UCSD-AML1 (cell line): ENCODE results near the gene PLEKHG3.
"Not testable (repeated sequence)": the region's sequence is repeated elsewhere in the genome, so short reads cannot be mapped to it uniquely, and the experiment has no call there.

Experiments
- DNase-seq: peaks from one replicate; lab custom pipeline; 2025; ENCODE audit not compliant: unreplicated experiment; lab: John Stamatoyannopoulos, UW

Gene PLEKHG3

DNA sequence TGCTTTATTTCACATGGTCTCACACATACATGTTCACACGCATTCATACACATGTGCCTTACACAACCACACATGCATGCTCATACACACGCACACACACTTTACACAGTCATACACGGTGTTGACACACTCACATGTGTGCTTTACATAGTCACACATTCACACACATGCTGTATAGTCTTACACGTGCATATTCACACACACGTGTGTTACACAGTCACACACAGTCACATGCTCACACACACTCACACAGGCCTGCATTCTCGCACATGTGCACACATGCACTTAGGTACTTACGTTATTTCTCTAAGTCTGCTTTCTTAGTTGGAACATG lies 18.0 kb upstream of the PLEKHG3 start:
- no peak for DNase-seq

DNA sequence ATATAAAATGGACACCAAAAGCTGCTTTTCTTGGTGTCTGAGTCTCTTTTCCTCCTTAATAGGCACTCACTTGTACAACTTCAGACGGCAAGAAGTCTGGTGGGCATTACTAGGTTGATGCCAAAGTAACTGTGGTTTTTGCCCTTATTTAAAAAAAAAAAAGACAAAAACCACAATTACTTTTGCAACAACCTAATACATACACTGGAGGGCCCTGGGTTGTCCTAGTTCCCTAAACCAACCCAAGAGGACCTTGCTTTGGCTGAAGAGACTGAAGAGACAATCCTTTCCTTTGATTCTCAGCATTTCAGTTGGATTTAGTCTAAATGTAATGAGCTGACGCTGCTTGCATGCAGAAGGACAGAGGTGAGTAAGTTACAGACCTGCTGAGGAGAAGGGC lies 16.2 kb upstream of the PLEKHG3 start:
- DNase-seq: no peak

DNA sequence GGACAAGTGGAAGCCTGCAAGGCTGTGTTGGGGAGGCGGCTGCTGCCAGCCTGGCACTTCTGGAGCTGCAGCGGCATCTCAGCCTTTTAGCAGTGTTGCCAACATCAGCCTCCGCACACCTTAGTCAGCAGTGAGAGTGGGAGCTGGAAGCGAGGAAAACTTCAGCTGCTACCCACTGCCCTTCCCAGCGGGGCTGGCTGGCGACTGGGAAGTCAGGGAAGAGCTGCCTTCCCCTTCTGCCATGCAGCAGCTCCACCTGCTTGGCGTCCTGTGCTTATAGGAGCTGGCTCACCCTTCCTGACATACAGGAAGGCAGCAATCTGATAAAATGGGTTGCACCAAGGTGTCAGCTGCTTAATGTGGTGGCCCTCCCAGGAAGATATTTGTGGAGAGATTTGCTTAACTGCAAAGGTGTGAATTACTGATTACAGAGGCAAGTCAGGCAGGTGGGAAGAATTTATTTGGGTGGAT lies 15.4 kb upstream of the PLEKHG3 start:
- DNase-seq: no peak

GRCh38 chr14:64689289-64689688 lies 14.9 kb upstream of the PLEKHG3 start:
- no peak for DNase-seq

DNA sequence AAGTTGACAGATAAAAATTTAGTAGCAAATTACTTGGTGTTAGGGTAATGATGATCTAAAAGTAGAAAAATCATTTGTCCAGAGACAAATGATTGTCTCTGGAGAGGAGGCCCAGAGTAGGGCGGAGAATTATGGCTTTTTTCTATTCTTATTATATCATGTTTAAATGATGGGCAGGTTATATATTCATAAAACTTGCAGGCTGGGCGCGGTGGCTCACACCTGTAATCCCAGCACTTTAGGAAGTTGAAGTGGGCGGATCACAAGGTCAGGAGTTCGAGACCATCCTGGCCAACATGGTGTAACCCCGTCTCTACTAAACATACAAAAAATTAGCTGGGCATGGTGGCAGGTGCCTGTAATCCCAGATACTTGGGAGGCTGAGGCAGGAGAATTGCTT lies 13.6 kb upstream of the PLEKHG3 start:
- not testable (repeated sequence) for DNase-seq

- DNase-seq: no peak
Measured at GRCh38 chr14:64691376-64691775, 12.8 kb upstream of the PLEKHG3 start.

GRCh38 chr14:64692189-64692985 lies 11.8 kb upstream of the PLEKHG3 start:
- no peak for DNase-seq

- DNase-seq: no peak
Measured at GRCh38 chr14:64692986-64693809, 11.0 kb upstream of the PLEKHG3 start.

- no peak for DNase-seq
Measured at GRCh38 chr14:64693810-64694165, 10.4 kb upstream of the PLEKHG3 start.

GRCh38 chr14:64695071-64695470 lies 9.2 kb upstream of the PLEKHG3 start:
- DNase-seq: no peak

- no peak for DNase-seq
Measured at GRCh38 chr14:64696355-64696857, 7.8 kb upstream of the PLEKHG3 start.

GRCh38 chr14:64698903-64699302 lies 5.3 kb upstream of the PLEKHG3 start:
- no peak for DNase-seq

GRCh38 chr14:64700290-64700689 lies 3.9 kb upstream of the PLEKHG3 start:
- no peak for DNase-seq

DNA sequence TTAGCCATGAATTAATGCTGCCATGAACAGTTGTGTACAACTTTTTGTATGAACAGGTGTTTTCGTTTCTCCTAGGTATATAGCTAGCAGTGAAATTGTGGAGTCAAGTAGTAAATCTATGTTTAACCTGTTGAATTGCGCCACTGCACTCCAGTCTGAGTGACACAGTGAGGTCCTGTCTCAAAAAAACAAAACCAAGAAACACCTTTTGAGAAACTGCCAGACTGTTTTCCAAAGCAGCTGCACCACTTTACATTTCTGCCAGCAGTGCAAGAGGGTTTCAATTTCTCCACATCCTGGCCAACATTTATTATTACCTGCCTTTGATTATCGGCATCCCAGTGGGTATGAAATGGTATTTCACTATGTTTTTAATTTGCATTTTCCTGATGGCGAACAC lies 3.3 kb upstream of the PLEKHG3 start:
- DNase-seq: no peak

- no peak for DNase-seq
Measured at GRCh38 chr14:64701660-64702059, 2.6 kb upstream of the PLEKHG3 start.

DNA sequence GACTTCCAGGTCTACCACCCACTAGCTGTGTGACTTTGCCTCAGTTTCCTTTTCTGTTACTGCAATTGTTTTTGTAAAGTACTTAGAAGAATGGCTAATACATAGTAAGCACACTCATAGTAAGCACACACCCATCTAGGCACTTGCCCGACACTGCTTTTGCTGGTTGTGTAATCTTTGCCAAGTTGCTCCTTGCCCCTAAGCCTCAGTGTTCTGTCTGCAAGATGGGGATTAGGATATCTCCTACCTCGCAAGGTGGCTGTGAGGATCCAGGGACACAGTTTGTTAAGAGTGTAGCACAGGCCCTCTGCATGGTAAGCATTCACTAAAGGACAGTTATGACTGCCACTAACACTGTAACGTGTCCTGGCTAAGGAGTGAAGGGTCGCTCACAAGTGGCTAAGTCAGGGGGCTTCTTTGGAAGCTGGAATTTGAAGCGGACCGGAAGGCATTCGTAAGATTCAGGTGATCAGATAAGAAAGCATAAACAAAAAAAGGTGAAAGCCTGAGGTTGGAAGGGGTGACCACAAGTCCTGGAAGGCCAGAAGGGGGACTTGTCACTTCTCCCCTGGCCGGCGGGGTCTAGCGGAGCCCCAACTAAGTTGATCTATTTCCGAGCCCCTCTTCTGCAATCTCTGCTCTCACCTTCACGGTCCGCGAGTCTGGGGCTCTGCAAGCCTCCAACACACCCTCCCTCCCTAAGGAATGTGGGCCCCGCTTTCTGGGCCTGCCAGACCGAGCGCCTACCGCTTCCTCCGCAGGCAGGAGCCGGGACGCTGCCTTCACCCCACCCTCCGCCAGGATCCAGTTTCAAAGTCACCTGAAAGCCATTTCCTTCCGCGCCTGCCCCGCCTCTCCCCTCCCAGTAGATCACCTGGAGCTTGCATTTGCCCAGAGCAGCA lies 1.5 kb upstream of the PLEKHG3 start:
- DNase-seq: no peak

- DNase-seq: no peak
Measured at GRCh38 chr14:64703395-64704142, 655 bp upstream of the PLEKHG3 start.

DNA sequence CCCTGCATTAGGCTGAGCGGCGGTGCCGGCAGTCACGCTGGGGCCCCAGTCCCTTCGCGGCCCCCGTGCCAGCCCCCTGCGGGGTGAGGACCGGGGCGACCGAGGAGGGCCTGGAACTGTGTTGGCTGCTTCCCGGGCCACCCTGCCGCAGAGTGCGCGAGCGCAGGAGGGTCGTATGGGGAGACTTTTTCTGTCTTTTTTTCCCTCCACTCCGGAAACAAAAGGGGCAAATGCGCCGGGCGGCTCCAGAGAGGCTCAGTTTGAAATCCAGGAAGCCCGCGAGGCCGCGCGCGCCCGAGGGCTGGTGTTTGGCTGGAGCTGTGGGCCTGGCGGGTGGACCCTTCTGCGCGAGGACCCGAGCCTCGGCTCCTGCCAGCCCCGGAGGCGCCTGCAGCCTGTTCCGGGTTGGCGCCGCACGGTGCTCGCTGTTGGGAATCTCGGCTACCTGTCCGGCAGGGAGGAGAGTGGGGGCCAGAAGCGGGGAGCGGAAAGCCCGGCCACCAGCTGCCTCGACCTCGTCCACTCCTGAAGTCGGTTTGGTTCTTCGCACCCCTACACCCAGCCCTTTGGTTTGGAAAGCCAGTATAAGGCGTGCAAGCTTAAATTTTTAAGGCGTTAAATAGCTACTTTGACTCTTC lies 638 bp downstream of the PLEKHG3 start:
- DNase-seq: peak; percentile 64

- peak; percentile 69 for DNase-seq
Measured at GRCh38 chr14:64705381-64706118, 1.3 kb downstream of the PLEKHG3 start.
